ENCODE data around the gene CITED2.

Gene CITED2

DNA sequence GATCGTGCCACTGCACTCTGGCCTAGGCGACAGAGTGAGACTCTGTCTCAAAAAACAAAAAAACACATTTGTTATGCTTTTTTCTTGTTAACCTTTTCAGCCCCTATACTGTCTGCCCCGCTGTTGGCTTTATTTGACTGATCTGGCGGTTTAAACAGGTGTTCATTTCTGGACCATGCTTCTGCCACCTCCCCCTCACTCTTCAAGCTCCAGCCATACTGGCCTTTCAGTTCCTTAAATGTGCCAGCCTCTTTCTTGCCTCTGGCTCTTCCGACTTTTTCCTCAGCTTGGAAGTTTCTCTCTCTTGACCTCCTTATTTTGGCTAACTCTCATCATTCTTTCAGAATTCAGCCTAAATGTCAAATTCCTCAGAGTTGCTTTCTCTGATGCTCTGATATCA, 47.4 kb downstream of the CITED2 start:
- no peak for DNase-seq (ENCODE audit: extremely low read depth, low read depth)
- TF ChIP-seq, protein P1, sequence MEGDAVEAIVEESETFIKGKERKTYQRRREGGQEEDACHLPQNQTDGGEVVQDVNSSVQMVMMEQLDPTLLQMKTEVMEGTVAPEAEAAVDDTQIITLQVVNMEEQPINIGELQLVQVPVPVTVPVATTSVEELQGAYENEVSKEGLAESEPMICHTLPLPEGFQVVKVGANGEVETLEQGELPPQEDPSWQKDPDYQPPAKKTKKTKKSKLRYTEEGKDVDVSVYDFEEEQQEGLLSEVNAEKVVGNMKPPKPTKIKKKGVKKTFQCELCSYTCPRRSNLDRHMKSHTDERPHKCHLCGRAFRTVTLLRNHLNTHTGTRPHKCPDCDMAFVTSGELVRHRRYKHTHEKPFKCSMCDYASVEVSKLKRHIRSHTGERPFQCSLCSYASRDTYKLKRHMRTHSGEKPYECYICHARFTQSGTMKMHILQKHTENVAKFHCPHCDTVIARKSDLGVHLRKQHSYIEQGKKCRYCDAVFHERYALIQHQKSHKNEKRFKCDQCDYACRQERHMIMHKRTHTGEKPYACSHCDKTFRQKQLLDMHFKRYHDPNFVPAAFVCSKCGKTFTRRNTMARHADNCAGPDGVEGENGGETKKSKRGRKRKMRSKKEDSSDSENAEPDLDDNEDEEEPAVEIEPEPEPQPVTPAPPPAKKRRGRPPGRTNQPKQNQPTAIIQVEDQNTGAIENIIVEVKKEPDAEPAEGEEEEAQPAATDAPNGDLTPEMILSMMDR (IDR thresholded peaks at IDR 0.05; ENCODE audit: low read depth, low read length): no peak

DNA sequence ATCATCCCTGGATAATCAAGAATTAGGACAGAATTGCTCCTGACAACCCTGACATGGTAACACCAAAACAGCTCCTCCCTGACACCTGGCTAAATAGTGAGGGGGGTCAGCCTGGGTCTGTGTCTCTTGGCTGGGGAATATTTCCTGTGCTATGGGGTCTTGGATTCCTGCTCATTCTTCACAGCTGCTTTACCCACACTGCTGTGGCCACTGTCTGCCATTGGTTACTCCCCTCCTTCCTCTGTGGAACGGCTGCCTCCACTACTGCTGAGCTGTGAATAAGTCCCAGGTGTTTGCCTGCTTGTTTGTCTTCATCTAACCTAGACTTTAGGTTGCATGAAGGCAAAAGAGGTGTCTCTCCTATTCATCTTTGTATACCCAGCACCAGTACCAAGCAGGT, 48.8 kb downstream of the CITED2 start:
- TF ChIP-seq, protein P1 (IDR thresholded peaks at IDR 0.05; ENCODE audit: low read depth, low read length): no peak
- DNase-seq (ENCODE audit: extremely low read depth, low read depth): no peak

DNA sequence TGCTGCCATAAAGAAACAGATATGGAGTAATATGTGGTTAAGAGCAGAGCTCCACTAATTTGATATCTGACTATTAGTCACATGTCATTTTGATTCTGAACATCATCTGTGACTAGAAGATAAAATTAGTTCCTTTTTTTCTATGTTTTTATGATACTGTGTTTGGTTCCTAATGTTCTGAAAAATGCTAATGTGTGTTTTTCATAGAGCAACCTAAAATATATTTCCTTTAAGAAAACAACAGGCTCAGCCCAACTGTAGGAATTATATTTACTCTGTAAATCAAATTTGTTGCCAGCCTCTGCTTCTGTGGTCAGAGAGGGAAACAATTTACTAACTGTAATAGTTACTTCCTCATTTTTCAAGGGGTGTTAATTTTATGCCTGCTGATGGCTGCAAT, 49.3 kb downstream of the CITED2 start:
- no peak for DNase-seq (ENCODE audit: extremely low read depth, low read depth)

DNA sequence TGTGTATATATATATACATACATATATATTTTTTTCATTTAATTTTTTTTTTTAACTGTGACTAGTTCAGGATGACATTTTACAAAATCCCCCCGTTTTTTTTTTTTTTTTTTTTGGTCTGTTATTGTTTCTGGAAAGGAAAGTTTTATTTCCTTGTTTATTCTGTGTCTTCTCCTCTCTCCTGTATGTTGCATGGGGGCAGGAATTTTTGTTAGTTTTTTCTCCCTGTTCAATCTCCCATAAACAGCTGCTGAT, 50.2 kb downstream of the CITED2 start:
- DNase-seq (ENCODE audit: extremely low read depth, low read depth): no peak

More for the DNA sequence above, 49.3 kb downstream of the CITED2 start:
- TF ChIP-seq, protein P1 (IDR thresholded peaks at IDR 0.05; ENCODE audit: low read depth, low read length): no peak

DNA sequence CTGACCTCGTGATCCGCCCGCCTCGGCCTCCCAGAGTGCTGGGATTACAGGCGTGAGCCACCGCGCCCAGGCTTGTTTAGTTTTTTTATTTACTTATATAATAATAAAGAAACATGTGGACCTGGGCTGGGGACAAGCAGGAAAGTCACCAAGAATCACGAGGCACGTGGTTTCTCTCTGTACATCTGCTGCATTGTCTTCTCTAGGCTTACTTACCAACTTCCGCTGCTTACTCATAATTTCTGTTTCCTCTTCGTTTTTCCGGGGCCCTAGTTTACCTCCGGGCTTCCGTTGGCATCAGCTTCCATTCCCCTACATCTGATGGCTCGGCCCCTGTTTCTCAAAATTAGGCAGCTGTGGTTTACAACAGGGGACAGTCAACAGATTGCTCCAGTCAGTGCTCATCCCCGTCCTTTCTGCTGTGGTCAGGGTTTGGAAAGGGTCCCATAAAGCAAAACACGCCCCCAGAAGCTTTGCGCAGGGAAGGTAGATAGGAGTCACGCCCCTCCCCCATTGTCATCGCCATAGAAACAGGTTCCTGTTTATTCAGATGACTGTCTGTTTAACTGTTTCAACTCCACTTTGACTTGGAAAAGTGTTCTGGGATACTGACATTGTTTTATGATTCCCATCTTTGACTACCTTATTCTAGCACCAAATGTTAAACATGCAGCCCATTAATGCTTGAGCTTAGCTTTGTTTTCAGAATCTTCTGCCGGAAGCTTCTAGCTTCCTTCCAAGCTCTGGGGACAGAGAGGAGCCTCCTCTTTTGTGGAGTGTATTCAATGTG, 50.7 kb downstream of the CITED2 start:
- DNase-seq (ENCODE audit: extremely low read depth, low read depth): peak; percentile 11
- TF ChIP-seq, protein P1 (IDR thresholded peaks at IDR 0.05; ENCODE audit: low read depth, low read length): no peak

More for the DNA sequence above, 50.2 kb downstream of the CITED2 start:
- TF ChIP-seq, protein P1 (IDR thresholded peaks at IDR 0.05; ENCODE audit: low read depth, low read length): no peak

Measured in AG09319 (cell line).